ENCODE measurements around the gene BCL11A.
A peak's percentile ranks its signal among the peaks of the same experiment; 100 is the strongest.

Gene BCL11A

DNA sequence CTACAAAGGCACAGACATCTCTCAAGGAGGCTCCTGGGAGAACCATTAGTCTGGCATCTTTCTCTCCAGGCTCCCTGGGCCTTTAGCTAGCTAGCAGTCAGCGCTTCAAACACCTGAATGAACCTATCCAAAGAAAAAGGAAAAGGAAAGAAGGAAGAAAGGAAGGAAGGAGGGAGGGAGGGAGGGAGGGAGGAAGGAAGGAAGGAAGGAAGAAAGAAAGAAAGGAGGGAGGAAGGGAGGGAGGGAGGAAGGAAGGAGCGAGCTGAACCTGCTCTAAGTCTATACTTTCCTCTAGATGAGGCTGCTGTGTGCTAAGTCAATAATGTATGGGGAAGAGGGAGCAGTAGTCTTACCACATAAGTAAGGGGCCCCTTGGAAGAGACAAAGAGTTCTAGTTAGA is 5.1 kb upstream of the BCL11A start:
- DNase-seq, result no peak

GRCh38 chr2:60557486-60557864 is 4.0 kb upstream of the BCL11A start:
- no peak for DNase-seq

GRCh38 chr2:60556576-60557485 is 3.4 kb upstream of the BCL11A start:
- DNase-seq, result no peak

GRCh38 chr2:60556175-60556574 is 2.7 kb upstream of the BCL11A start:
- DNase-seq, result no peak

DNA sequence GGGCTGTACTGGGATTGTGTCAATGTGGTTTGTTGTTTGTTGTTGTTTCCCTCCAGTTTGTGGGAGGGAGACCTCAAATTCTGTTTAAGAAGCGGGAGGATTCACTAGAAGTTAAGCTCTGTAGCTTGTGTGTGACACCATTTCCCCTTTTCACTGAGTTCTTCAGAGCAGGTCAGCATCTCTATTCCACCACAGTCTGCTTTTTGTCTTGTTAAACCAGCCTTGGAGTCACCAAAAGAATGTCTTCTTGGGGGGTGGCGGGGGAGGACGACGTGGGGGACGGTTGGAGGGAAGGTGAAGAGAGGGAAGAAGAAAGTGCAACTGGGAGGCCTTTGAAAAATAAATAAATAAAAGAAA is 2.3 kb upstream of the BCL11A start:
- DNase-seq, result no peak

- DNase-seq, result no peak
These were observed 1.8 kb upstream of the BCL11A start for GRCh38 chr2:60555066-60555782.

DNA sequence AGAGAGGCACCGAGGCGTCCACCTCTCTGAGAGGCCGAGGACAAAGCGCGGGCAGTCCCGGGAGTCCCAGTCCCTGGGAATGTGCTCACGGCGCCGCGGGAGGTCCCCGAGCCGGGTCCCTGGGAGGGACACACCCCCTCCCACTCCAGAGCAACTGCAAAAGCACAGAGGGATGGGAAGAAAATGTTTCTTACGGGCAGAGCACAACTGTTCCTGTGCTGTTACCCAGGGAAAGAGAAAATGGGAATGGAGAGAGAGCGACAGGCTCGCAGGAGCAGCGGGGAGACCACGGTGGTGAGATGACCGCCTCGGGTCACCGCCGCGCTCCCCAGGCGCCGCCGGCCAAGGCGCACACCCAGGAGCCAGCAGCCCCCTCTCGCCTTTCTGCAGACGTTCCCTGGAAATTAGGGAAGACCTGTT is 1.2 kb upstream of the BCL11A start:
- DNase-seq, result no peak

GRCh38 chr2:60554074-60554645 is 706 bp upstream of the BCL11A start:
- no peak for DNase-seq

DNA sequence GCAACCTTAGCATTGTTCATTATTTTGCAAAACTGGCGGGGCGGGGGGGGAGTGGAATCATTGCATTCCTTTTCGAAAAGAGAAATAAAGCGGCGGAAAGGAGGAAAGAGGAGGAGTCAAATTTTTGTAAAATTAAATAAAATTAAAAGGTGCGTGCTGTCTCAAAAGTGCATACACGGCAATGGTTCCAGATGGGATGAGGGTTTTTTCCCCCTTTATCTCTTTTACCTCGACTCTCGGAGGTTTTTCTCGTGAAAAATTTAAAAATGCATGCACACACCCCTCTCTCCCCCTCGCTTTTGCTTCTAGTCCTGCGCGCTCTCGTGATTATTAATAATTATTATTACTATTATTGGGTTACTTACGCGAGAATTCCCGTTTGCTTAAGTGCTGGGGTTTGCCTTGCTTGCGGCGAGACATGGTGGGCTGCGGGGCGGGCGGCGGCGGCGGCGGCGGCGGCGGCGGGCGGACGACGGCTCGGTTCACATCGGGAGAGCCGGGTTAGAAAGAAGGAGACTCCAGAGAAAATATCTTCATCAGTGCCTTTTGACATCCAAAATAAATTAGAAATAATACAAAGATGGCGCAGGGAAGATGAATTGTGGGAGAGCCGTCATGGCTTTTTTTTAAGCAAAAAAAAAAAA is 481 bp downstream of the BCL11A start:
- DNase-seq, result no peak

DNA sequence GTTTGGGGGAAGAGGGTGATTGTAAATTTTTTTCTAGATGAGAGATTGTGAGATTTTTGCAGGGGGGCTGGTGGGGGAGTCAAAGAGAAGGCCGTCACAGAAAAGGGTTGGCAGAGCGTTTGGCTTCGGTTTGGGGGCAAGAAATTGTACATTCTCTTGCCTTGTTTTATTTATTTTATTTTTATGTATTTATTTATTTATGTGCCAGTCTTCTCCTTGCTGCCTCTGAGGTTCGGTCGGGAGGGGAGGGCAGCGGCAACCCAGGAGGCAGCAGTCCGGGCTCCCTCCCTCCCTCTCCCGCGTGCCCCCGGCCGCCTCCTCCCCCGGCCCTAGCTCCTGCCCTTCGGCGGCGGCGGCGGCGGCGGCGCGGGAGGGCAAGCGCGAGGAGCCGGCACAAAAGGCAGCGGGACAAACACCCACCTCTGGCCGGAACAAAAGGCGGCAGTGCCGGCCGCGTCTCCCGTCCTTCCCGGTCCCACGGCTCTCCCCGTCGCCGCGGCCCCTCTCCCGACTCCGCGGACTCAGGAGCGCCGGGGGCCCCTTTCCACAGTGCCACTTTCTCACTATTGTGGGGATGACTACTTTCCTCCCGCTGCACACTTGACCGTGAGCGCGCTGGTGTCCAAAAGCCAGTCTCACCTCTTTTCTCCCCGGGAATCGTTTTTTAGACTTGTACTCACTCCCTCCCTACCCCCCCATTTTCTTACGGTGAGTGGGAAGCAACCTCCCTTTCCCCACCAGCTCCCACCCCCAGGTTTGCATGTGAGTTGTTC is 1.2 kb downstream of the BCL11A start:
- DNase-seq, result no peak

DNA sequence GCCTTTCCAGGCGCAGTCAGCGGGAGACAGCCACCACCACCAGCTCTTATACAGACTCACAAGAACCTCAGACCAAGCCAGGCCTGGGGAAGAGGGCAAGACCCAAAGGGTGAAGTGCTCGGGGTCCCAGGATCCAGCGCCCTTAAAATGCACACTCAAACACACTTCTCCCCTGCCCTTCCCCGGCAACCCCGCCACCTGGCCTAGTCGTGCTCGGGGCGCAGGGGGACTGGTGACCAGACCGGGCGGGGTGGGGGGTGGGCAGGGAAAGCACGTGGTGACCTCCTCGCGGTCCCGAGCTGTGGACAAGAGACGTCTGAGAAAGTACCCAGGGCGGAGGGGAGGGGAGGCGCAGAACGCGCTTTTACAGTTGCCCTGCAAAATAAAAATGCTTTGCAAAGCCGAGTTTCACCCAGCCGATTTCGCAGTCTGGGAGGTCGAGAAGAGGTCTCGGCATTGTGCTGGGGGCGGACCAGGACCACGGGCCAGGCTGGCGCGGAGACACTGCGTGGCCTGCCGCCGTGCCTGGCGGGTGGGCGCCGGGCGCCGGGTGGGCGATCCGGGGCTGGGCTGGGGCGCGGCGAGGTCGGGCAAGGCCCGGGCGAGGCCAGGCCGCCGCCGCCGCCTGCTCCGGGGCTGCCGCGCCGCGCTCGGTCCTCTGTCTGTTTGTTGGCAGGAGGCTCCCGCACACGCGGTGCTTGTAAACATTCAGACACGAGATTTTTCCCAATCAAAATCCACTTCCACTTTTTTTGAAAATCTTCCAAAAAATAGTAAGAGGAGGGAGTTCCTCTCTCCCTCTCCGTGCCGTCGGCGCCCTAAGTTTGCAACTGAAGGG is 2.0 kb downstream of the BCL11A start:
- no peak for DNase-seq

- DNase-seq, result no peak
These were observed 2.5 kb downstream of the BCL11A start for GRCh38 chr2:60550984-60551239.

GRCh38 chr2:60550178-60550983 is 3.1 kb downstream of the BCL11A start:
- peak in 2 of 4 experiments; percentile 8 to 9 for DNase-seq

DNA sequence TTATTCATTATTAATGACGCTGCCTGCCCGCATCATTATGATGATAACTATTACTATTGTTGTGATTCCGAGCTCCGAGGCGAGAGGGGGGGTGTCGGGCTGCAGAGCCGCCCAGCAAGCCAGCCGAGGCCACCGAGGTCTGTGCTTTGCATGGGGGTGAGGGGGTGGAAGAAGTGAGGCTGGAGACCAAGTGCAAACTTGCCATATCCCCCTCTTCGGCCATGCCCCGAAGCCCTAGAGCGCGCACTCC is 3.6 kb downstream of the BCL11A start:
- no peak for DNase-seq

DNA sequence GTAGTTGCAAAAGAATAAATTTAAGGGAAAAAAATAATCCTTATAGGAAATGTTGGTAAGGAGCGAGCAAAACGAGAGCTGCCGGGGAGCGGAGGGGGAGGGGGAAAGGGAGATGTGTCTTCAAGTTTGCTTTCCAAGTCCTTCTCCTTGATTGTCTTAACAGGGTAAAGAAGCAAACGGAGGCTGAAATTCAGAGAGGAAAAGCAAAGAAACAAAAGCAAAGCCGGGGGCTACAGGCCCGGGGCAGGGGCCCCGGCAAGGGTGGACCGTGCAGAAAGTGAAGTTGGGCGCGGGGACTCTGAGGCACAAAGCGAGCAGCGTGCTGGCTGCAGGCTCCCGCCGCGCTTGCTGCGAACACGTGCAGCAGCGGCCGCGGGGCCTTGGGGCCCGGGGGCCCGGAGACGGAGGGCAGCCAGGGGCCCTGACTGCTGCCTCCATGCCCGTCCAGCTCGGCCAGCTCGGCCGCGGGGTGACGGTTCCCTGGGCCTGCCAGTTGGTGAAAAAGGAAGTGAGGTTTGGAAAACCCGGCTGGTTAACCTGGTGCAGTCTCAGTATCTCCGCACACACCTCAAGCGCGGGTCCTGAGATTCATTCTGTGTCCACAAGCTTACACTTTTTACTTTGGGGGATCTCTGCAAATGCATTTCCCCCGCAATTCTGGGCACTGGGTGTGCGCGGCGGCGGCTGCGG is 4.1 kb downstream of the BCL11A start:
- no peak for DNase-seq

DNA sequence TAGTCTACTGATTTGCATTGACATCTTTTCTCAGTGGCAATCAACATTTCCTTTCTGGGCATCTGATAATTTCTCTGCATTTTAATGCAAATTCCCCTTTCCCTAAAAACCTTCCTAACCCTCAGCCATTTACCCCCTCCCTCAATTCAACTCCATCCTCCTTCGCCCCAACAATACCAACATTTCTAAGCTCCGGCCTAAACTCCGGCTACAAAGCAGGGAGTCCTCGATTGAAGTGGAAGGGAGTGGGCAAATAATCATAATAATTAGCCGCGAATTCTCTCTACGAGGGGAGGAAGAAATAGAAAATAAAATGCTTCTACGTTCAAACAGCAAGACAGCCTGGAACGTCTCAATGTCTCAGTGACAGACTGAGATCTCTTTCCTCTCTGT is 4.6 kb downstream of the BCL11A start:
- DNase-seq, result no peak

- no peak for DNase-seq
These were observed 5.1 kb downstream of the BCL11A start for GRCh38 chr2:60548311-60548710.

DNA sequence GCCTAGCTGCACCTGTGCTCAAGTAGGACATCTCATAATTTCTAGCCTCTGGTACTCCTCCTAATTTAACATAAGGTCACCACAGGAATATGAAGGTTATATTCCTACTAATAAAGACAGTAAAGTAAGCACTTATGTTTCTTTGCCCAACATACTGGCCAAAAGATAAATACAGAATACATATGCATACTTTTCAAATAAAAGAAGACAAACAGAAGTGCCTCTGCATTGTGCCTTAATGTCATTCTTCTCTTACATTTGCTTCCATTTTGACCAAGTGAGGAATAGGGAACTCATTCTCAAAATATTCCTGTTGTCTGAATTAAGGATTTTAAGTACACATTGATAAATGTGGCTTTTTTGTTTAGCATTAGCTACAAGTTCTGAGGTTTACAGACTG is 5.6 kb downstream of the BCL11A start:
- no peak for DNase-seq

- no peak for DNase-seq
These were observed 6.6 kb downstream of the BCL11A start for GRCh38 chr2:60546756-60547420.

GRCh38 chr2:60544954-60545560 is 8.4 kb downstream of the BCL11A start:
- no peak for DNase-seq
